ENCODE results near the gene GPC5.
A peak's percentile ranks its signal among the peaks of the same experiment; 100 is the strongest.
"Not testable (repeated sequence)": the region's sequence is repeated elsewhere in the genome, so short reads cannot be mapped to it uniquely, and the experiment has no call there.

The GPC5 gene

GRCh38 chr13:92224052-92224821, 825.8 kb downstream of the GPC5 start:
- DNase-seq = no peak

- no peak for DNase-seq
Measured at GRCh38 chr13:92224825-92225224, 826.4 kb downstream of the GPC5 start.

- no peak for DNase-seq
Measured at GRCh38 chr13:92225861-92226260, 827.4 kb downstream of the GPC5 start.

- no peak for DNase-seq
Measured at GRCh38 chr13:92232871-92233270, 834.5 kb downstream of the GPC5 start.

GRCh38 chr13:92251671-92252210, 853.3 kb downstream of the GPC5 start:
- DNase-seq = no peak

- DNase-seq = no peak
Measured at GRCh38 chr13:92255526-92255925, 857.1 kb downstream of the GPC5 start.

- no peak for DNase-seq
Measured at GRCh38 chr13:92256211-92256610, 857.8 kb downstream of the GPC5 start.

- DNase-seq = no peak
Measured at GRCh38 chr13:92259046-92259445, 860.6 kb downstream of the GPC5 start.

GRCh38 chr13:92259523-92259922, 861.1 kb downstream of the GPC5 start:
- DNase-seq = no peak

- no peak for DNase-seq
Measured at GRCh38 chr13:92260363-92260762, 861.9 kb downstream of the GPC5 start.

GRCh38 chr13:92262100-92262788, 863.8 kb downstream of the GPC5 start:
- no peak for DNase-seq

- DNase-seq = peak; percentile 17
Measured at GRCh38 chr13:92265408-92265807, 867.0 kb downstream of the GPC5 start.

- DNase-seq = no peak
Measured at GRCh38 chr13:92270990-92271389, 872.6 kb downstream of the GPC5 start.

- no peak for DNase-seq
Measured at GRCh38 chr13:92272177-92272576, 873.8 kb downstream of the GPC5 start.

- DNase-seq = not testable (repeated sequence)
Measured at GRCh38 chr13:92280986-92281385, 882.6 kb downstream of the GPC5 start.

- not testable (repeated sequence) for DNase-seq
Measured at GRCh38 chr13:92290718-92291307, 892.4 kb downstream of the GPC5 start.

- DNase-seq = not testable (repeated sequence)
Measured at GRCh38 chr13:92294533-92294932, 896.1 kb downstream of the GPC5 start.

GRCh38 chr13:92296154-92296671, 897.8 kb downstream of the GPC5 start:
- not testable (repeated sequence) for DNase-seq

- no peak for DNase-seq
Measured at GRCh38 chr13:92297971-92298942, 899.8 kb downstream of the GPC5 start.

GRCh38 chr13:92300651-92301050, 902.2 kb downstream of the GPC5 start:
- no peak for DNase-seq

- no peak for DNase-seq
Measured at GRCh38 chr13:92303428-92303827, 905.0 kb downstream of the GPC5 start.

- no peak for DNase-seq
Measured at GRCh38 chr13:92307752-92308151, 909.3 kb downstream of the GPC5 start.

Measured in NCI-H524 treated with DMSO at 0.1 percent for 48 hours (cell line).